ENCODE data around the gene CETN1.

- TF ChIP-seq CTCF (IDR thresholded peaks at IDR 0.05 in 4 of 5, conservative IDR thresholded peaks at IDR 0.05 in 1 of 5) (no peak), POLR2A (IDR thresholded peaks at IDR 0.05) (no peak)
These were observed 49.3 kb downstream of the CETN1 start for GRCh38 chr18:629269-630150.

All from gastrocnemius medialis (tissue), 4 donors.